NCI-H1417 (cell line): ENCODE measurements around the gene EXOC3L4.
"Not testable (repeated sequence)": the region's sequence is repeated elsewhere in the genome, so short reads cannot be mapped to it uniquely, and the experiment has no call there.

Experiments used
- DNase-seq, 3 experiments: peaks; one replicate each; lab custom pipeline; 2025; lab: John Stamatoyannopoulos, UW

Gene EXOC3L4

GRCh38 chr14:103105580-103106150, 11.1 kb downstream of the EXOC3L4 start:
- peak; percentile 16 to 65 (median 17) for DNase-seq

GRCh38 chr14:103107455-103107854, 12.9 kb downstream of the EXOC3L4 start:
- DNase-seq: no peak

GRCh38 chr14:103107941-103108748, 13.6 kb downstream of the EXOC3L4 start:
- DNase-seq: no peak

GRCh38 chr14:103108749-103109207, 14.3 kb downstream of the EXOC3L4 start:
- peak in 2 of 3 experiments; percentile 31 to 52 for DNase-seq

- DNase-seq: peak in 1 of 3 experiments; percentile 44
These were observed 15.3 kb downstream of the EXOC3L4 start for GRCh38 chr14:103109535-103110441.

GRCh38 chr14:103110681-103111231, 16.2 kb downstream of the EXOC3L4 start:
- DNase-seq: peak in 1 of 3 experiments; percentile 39

GRCh38 chr14:103111232-103111868, 16.8 kb downstream of the EXOC3L4 start:
- DNase-seq: peak in 1 of 3 experiments; percentile 39

GRCh38 chr14:103112400-103113243, 18.1 kb downstream of the EXOC3L4 start:
- DNase-seq: peak in 2 of 3 experiments; percentile 23 to 65

GRCh38 chr14:103113303-103113702, 18.8 kb downstream of the EXOC3L4 start:
- DNase-seq: no peak

GRCh38 chr14:103113774-103114173, 19.2 kb downstream of the EXOC3L4 start:
- no peak for DNase-seq

- not testable (repeated sequence) for DNase-seq
These were observed 20.7 kb downstream of the EXOC3L4 start for GRCh38 chr14:103115086-103115679.

- DNase-seq: no peak
These were observed 21.5 kb downstream of the EXOC3L4 start for GRCh38 chr14:103115845-103116572.

GRCh38 chr14:103116636-103117035, 22.1 kb downstream of the EXOC3L4 start:
- DNase-seq: peak in 2 of 3 experiments; percentile 7 to 21

GRCh38 chr14:103117499-103117898, 23.0 kb downstream of the EXOC3L4 start:
- not testable (repeated sequence) for DNase-seq

- DNase-seq: no peak
These were observed 23.6 kb downstream of the EXOC3L4 start for GRCh38 chr14:103118018-103118662.

- no peak for DNase-seq
These were observed 24.3 kb downstream of the EXOC3L4 start for GRCh38 chr14:103118663-103119404.

- not testable (repeated sequence) for DNase-seq
These were observed 25.0 kb downstream of the EXOC3L4 start for GRCh38 chr14:103119527-103119926.
